GM19193 (cell line): ENCODE results near the gene SOAT1.

Source experiments
- POLR2A ChIP-seq: IDR thresholded peaks from 4 replicates; pipeline ENCODE4 v1.6.1; 2011; ENCODE audit not compliant: insufficient read depth, insufficient read length; ENCODE audit errors: extremely low read depth

SOAT1 gene

GRCh38 chr1:179369751-179370341 lies 76.2 kb downstream of the SOAT1 start:
- no peak for TF ChIP-seq POLR2A

DNA sequence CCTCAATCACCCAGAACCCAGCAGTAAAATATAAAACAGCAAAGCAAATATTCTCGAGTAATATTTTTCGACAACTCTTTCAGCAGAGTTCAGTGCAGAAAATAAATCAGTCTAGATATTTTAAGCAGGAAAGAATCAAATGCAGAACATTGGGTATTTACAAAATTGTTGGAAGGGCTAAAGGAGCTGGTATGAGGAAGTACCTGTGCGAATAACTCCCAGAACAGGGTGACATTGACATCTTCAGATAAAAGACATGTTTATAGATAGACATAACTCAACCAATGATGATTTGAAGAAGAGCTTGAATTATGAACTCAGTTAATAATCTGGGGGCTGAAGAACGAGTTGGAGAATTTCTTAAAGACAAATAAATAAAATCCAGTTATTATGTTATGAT lies 78.6 kb downstream of the SOAT1 start:
- no peak for TF ChIP-seq POLR2A

DNA sequence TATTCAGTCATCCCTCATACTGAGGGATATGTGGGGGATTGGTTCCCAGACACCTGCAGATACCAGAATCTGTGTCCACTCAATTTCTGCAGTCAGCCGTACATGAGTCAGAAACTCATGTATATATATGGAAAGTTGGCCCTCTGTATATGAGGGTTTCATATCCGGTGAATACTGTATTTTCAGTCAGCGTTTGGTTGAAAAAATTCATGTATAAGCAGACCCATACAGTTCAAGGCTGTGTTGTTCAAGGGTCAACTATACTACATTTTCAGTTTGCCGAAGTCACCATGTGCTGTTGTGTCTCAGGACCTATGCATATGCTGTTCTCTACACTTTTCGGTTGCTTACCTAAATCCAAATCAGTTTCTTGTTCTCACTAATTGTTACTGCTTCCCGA lies 82.6 kb downstream of the SOAT1 start:
- no peak for TF ChIP-seq POLR2A

GRCh38 chr1:179380299-179380698 lies 86.7 kb downstream of the SOAT1 start:
- TF ChIP-seq POLR2A = no peak

- TF ChIP-seq POLR2A = no peak
Measured at GRCh38 chr1:179384027-179384426, 90.4 kb downstream of the SOAT1 start.

- TF ChIP-seq POLR2A = no peak
Measured at GRCh38 chr1:179385510-179385909, 91.9 kb downstream of the SOAT1 start.

- TF ChIP-seq POLR2A = no peak
Measured at GRCh38 chr1:179393721-179394120, 100.1 kb downstream of the SOAT1 start.
